ENCODE results near the gene CSF2.

Gene CSF2

GRCh38 chr5:132055441-132055807 is 18.2 kb upstream of the CSF2 start:
- no peak for DNase-seq (ENCODE audit: low spot score)

- DNase-seq (ENCODE audit: low spot score): peak; percentile 42
Measured at GRCh38 chr5:132055808-132056609, 17.6 kb upstream of the CSF2 start.

GRCh38 chr5:132056610-132057497 is 16.7 kb upstream of the CSF2 start:
- no peak for DNase-seq (ENCODE audit: low spot score)

- DNase-seq (ENCODE audit: low spot score): no peak
Measured at GRCh38 chr5:132057498-132058255, 15.9 kb upstream of the CSF2 start.

- no peak for DNase-seq (ENCODE audit: low spot score)
Measured at GRCh38 chr5:132058646-132059042, 14.9 kb upstream of the CSF2 start.

GRCh38 chr5:132059043-132059695 is 14.4 kb upstream of the CSF2 start:
- no peak for DNase-seq (ENCODE audit: low spot score)

GRCh38 chr5:132059696-132060500 is 13.7 kb upstream of the CSF2 start:
- no peak for DNase-seq (ENCODE audit: low spot score)

- no peak for DNase-seq (ENCODE audit: low spot score)
Measured at GRCh38 chr5:132060501-132061161, 13.0 kb upstream of the CSF2 start, which contains the start of gene IL3. Gene IL3, plus strand, starts transcription at chr5:132060655. Its CDS starts 52 bp downstream, at chr5:132060707.

GRCh38 chr5:132063090-132063911 is 10.3 kb upstream of the CSF2 start:
- peak; percentile 85 for DNase-seq (ENCODE audit: low spot score)

- no peak for DNase-seq (ENCODE audit: low spot score)
Measured at GRCh38 chr5:132064140-132064539, 9.4 kb upstream of the CSF2 start.

- peak; percentile 88 for DNase-seq (ENCODE audit: low spot score)
Measured at GRCh38 chr5:132064738-132065331, 8.8 kb upstream of the CSF2 start.

- peak; percentile 63 for DNase-seq (ENCODE audit: low spot score)
Measured at GRCh38 chr5:132065351-132065937, 8.1 kb upstream of the CSF2 start.

GRCh38 chr5:132065951-132066701 is 7.5 kb upstream of the CSF2 start:
- no peak for DNase-seq (ENCODE audit: low spot score)

- no peak for DNase-seq (ENCODE audit: low spot score)
Measured at GRCh38 chr5:132066871-132067270, 6.7 kb upstream of the CSF2 start.

- no peak for DNase-seq (ENCODE audit: low spot score)
Measured at GRCh38 chr5:132067451-132067850, 6.1 kb upstream of the CSF2 start.

GRCh38 chr5:132067941-132068808 is 5.4 kb upstream of the CSF2 start:
- DNase-seq (ENCODE audit: low spot score): no peak

GRCh38 chr5:132069561-132069960 is 4.0 kb upstream of the CSF2 start:
- no peak for DNase-seq (ENCODE audit: low spot score)
